HG03064 (cell line): ENCODE results near the gene MZT2A.
"Not testable (repeated sequence)": the region's sequence is repeated elsewhere in the genome, so short reads cannot be mapped to it uniquely, and the experiment has no call there.

Experiments
- ATAC-seq: cut with Tn5 transposase; IDR thresholded peaks from one replicate; pipeline ENCODE4 v1.9.1; 2021; ENCODE audit warnings: low read depth; ENCODE audit not compliant: unreplicated experiment

Gene MZT2A

GRCh38 chr2:131471624-131472023 lies 20.6 kb downstream of the MZT2A start:
- not testable (repeated sequence) for ATAC-seq

GRCh38 chr2:131470944-131471343 lies 21.3 kb downstream of the MZT2A start:
- not testable (repeated sequence) for ATAC-seq

GRCh38 chr2:131467722-131468121 lies 24.5 kb downstream of the MZT2A start:
- ATAC-seq: not testable (repeated sequence)

GRCh38 chr2:131454914-131455313 lies 37.3 kb downstream of the MZT2A start:
- ATAC-seq: not testable (repeated sequence)

- ATAC-seq: peak; percentile 76
Observed at GRCh38 chr2:131451265-131451949, 40.8 kb downstream of the MZT2A start.

- not testable (repeated sequence) for ATAC-seq
Observed at GRCh38 chr2:131447981-131448380, 44.2 kb downstream of the MZT2A start.

GRCh38 chr2:131445896-131446295 lies 46.3 kb downstream of the MZT2A start:
- no peak for ATAC-seq

GRCh38 chr2:131445515-131445797 lies 46.7 kb downstream of the MZT2A start:
- not testable (repeated sequence) for ATAC-seq

GRCh38 chr2:131444736-131445514 lies 47.3 kb downstream of the MZT2A start:
- not testable (repeated sequence) for ATAC-seq

GRCh38 chr2:131440742-131441468 lies 51.3 kb downstream of the MZT2A start:
- not testable (repeated sequence) for ATAC-seq
